DOHH2 (cell line): ENCODE data around the gene DCTN5.

Experiments
- H3F3A ChIP-seq: fragments of 200-600 bp; sonication (generic), shearing (Covaris generic); 2 replicates; pipeline ENCODE4 v1.6.0; 2016; ENCODE audit warnings: antibody characterized with exemption, mild to moderate bottlenecking; ENCODE audit not compliant: control insufficient read depth, insufficient read depth
- H3K27ac ChIP-seq: fragments of 200-600 bp; sonication (generic); 2 replicates; pipeline ENCODE4 v1.5.1; 2014; ENCODE audit warnings: low read depth, mild to moderate bottlenecking, low read length, moderate library complexity
- H3K27me3 ChIP-seq: fragments of 200-600 bp; sonication (generic); 2 replicates; pipeline ENCODE4 v1.6.1; 2014; ENCODE audit warnings: mild to moderate bottlenecking, low read length, mixed read lengths; ENCODE audit not compliant: control insufficient read depth
- H3K36me3 ChIP-seq: fragments of 200-600 bp; sonication (generic); 2 replicates; pipeline ENCODE4 v1.6.1; 2014; ENCODE audit warnings: mild to moderate bottlenecking, low read length, moderate library complexity, mixed read lengths; ENCODE audit not compliant: control insufficient read depth
- H3K4me1 ChIP-seq: fragments of 200-600 bp; sonication (generic); 2 replicates; pipeline ENCODE4 v1.6.1; 2014; ENCODE audit warnings: mild to moderate bottlenecking, low read length, mixed read lengths; ENCODE audit not compliant: control insufficient read depth
- H3K4me2 ChIP-seq: fragments of 200-600 bp; sonication (generic); 2 replicates; pipeline ENCODE4 v1.6.0; 2014; ENCODE audit warnings: mild to moderate bottlenecking, low read length, moderate library complexity
- H3K4me3 ChIP-seq: fragments of 200-600 bp; sonication (generic); 2 replicates; pipeline ENCODE4 v1.5.1; 2014; ENCODE audit warnings: mild to moderate bottlenecking, low read length, mixed read lengths
- H3K79me2 ChIP-seq: fragments of 200-600 bp; sonication (generic); 2 replicates; pipeline ENCODE4 v1.6.1; 2014; ENCODE audit warnings: mild to moderate bottlenecking, low read length, mixed read lengths; ENCODE audit not compliant: control insufficient read depth
- H3K9me2 ChIP-seq: fragments of 200-600 bp; sonication (generic); replicated peaks from 2 replicates; pipeline ENCODE4 v1.6.1; 2014; ENCODE audit warnings: mild to moderate bottlenecking, low read length, mixed read lengths; ENCODE audit not compliant: control insufficient read depth
- H3K9me3 ChIP-seq: fragments of 200-600 bp; sonication (generic); 2 replicates; pipeline ENCODE4 v1.6.1; 2014; ENCODE audit warnings: antibody characterized with exemption, low read length, mixed read lengths; ENCODE audit not compliant: control insufficient read depth, insufficient read depth
- H4K20me1 ChIP-seq: fragments of 200-600 bp; sonication (generic); 2 replicates; pipeline ENCODE4 v1.6.0; 2014; ENCODE audit warnings: low read depth, mild to moderate bottlenecking, antibody characterized with exemption, low read length, moderate library complexity; ENCODE audit not compliant: control insufficient read depth, insufficient read depth
- CTCF ChIP-seq: fragments of 200-600 bp; sonication (generic); IDR thresholded peaks from one replicate; pipeline ENCODE4 v1.5.1; 2014; ENCODE audit warnings: antibody characterized with exemption, mild to moderate bottlenecking, low read depth, low read length; ENCODE audit not compliant: poor library complexity, severe bottlenecking
- EZH2phosphoT487 ChIP-seq: fragments of 200-600 bp; sonication (generic); IDR thresholded peaks from 2 replicates; pipeline ENCODE4 v1.6.1; 2017; ENCODE audit warnings: borderline replicate concordance, mild to moderate bottlenecking, antibody characterized with exemption, low read length, moderate library complexity, mixed read lengths

DCTN5 gene

GRCh38 chr16:23702951-23703350, 61.7 kb downstream of the DCTN5 start:
- TF ChIP-seq CTCF (no peak), EZH2phosphoT487 (no peak)
- Histone ChIP-seq H3K9me2 (no peaks in the 10 kb centered on the region), H3K9me3 (peaks cover 6% of the 10 kb centered on the region; the same call in 1 of the 2 replicates), H3K79me2 (no peaks in the 10 kb centered on the region), H3K4me2 (no peak overlapping the region), H3K4me3 (no peak overlapping the region), H4K20me1 (no peaks in the 10 kb centered on the region), H3K36me3 (no peaks in the 10 kb centered on the region), H3K4me1 (peaks cover 9% of the 10 kb centered on the region), H3F3A (no peaks in the 10 kb centered on the region), H3K27ac (no peak overlapping the region), H3K27me3 (peaks cover 4% of the 10 kb centered on the region; the same call in 1 of the 2 replicates)

- no peaks in the 10 kb centered on the region for H3K79me2 ChIP-seq
- H3F3A ChIP-seq = no peaks in the 10 kb centered on the region
- H3K9me2 ChIP-seq = no peaks in the 10 kb centered on the region
- peaks cover 6% of the 10 kb centered on the region; the same call in 1 of the 2 replicates for H3K9me3 ChIP-seq
- TF ChIP-seq CTCF (no peak), EZH2phosphoT487 (no peak)
- H3K4me2 ChIP-seq = no peak overlapping the region
- no peak overlapping the region for H3K4me3 ChIP-seq
- no peaks in the 10 kb centered on the region for H3K4me1 ChIP-seq
- no peaks in the 10 kb centered on the region for H4K20me1 ChIP-seq
- H3K27me3 ChIP-seq = peaks cover 4% of the 10 kb centered on the region; the same call in 1 of the 2 replicates
- no peak overlapping the region for H3K27ac ChIP-seq
- H3K36me3 ChIP-seq = no peaks in the 10 kb centered on the region
Observed at GRCh38 chr16:23704772-23705516, 63.7 kb downstream of the DCTN5 start.

GRCh38 chr16:23705517-23705902, 64.2 kb downstream of the DCTN5 start:
- Histone ChIP-seq H3K4me1 (no peaks in the 10 kb centered on the region), H3K79me2 (no peaks in the 10 kb centered on the region), H3K36me3 (no peaks in the 10 kb centered on the region), H3K4me3 (no peak overlapping the region), H3F3A (no peaks in the 10 kb centered on the region), H3K4me2 (no peak overlapping the region), H4K20me1 (no peaks in the 10 kb centered on the region), H3K27ac (no peak overlapping the region), H3K27me3 (peaks cover 4% of the 10 kb centered on the region; the same call in 1 of the 2 replicates), H3K9me3 (peaks cover 6% of the 10 kb centered on the region; the same call in 1 of the 2 replicates), H3K9me2 (no peaks in the 10 kb centered on the region)
- no peak for TF ChIP-seq EZH2phosphoT487
- no peak for TF ChIP-seq CTCF
